ENCODE data around the gene DACH2. TPM values are rescaled to one million over a fixed set of nuclear protein-coding genes. Genes with fewer than 3 reads are reported as not detected.

The DACH2 gene
- polyA plus RNA-seq, 1 of the 3 experiments (the other 2 are of a cell fraction), result not detected

DNA sequence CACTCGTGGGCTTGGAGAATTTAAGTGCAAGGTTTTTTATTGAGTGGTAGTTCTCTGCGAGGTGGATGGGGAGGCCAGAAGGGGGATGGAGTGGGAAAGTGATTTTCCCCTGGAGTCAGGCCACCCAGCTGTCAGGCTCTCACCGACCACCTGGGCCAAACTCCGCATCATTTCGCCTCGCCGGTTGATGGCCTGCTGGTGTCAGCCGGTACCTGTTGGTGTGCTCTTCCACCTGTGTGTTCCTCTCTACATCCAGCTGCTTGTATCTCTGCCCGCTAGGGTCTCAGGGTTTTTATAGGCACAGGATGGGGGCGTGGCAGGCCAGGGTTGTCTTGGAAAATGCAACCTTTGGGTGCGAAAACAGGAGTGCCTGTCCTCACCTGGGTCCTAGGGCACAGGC, 200.9 kb downstream of the DACH2 start:
- Histone ChIP-seq H3K79me2 (ENCODE audit: insufficient read depth) (no peaks in the 10 kb centered on the region), H3F3A (replicated peaks; ENCODE audit: insufficient read depth) (no peaks in the 10 kb centered on the region), H3K27ac (ENCODE audit: low read depth in 2 of 2, low read length in 1 of 2) (no peak overlapping the region), H3K4me3 (ENCODE audit: low read depth in 2 of 2, low read length in 1 of 2) (no peak overlapping the region), H4K20me1 (ENCODE audit: insufficient read depth) (no peaks in the 10 kb centered on the region), H3K4me1 (ENCODE audit: control insufficient read depth in 1 of 2, insufficient read depth in 2 of 2, low read depth in 1 of 2, low read length in 1 of 2) (no peaks in the 10 kb centered on the region), H2AFZ (ENCODE audit: low read depth) (no peak overlapping the region), H3K4me2 (no peak overlapping the region), H3K36me3 (replicated peaks in 1 of 2; ENCODE audit: control insufficient read depth in 1 of 2, insufficient read depth in 2 of 2, low read length in 1 of 2) (no peaks in the 10 kb centered on the region), H3K9me3 (no peaks in the 10 kb centered on the region), H3K27me3 (ENCODE audit: insufficient read depth) (no peaks in the 10 kb centered on the region; the same call in 1 of the 2 replicates), H3K9ac (no peak overlapping the region), H3K9me2 (no peaks in the 10 kb centered on the region)
- CTCF ChIA-PET, result interaction anchor here (1.2 kb wide), 1 partner anchor 18 kb away, joined by 3 read pairs; no protein-coding TSS in a partner anchor
- no peak for DNase-seq
- TF ChIP-seq FOXM1 (IDR thresholded peaks at IDR 0.05; ENCODE audit: low read depth) (no peak), ELF1 (IDR thresholded peaks at IDR 0.05) (no peak), TEAD4 (IDR thresholded peaks at IDR 0.05; ENCODE audit: borderline replicate concordance, insufficient read depth) (no peak), SIN3A (IDR thresholded peaks at IDR 0.05; ENCODE audit: borderline replicate concordance, low read depth, low read length) (no peak)
- TF ChIP-seq, protein P1, sequence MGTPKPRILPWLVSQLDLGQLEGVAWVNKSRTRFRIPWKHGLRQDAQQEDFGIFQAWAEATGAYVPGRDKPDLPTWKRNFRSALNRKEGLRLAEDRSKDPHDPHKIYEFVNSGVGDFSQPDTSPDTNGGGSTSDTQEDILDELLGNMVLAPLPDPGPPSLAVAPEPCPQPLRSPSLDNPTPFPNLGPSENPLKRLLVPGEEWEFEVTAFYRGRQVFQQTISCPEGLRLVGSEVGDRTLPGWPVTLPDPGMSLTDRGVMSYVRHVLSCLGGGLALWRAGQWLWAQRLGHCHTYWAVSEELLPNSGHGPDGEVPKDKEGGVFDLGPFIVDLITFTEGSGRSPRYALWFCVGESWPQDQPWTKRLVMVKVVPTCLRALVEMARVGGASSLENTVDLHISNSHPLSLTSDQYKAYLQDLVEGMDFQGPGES (IDR thresholded peaks at IDR 0.05; ENCODE audit: low read depth, low read length), result no peak
- TF ChIP-seq, protein P2, sequence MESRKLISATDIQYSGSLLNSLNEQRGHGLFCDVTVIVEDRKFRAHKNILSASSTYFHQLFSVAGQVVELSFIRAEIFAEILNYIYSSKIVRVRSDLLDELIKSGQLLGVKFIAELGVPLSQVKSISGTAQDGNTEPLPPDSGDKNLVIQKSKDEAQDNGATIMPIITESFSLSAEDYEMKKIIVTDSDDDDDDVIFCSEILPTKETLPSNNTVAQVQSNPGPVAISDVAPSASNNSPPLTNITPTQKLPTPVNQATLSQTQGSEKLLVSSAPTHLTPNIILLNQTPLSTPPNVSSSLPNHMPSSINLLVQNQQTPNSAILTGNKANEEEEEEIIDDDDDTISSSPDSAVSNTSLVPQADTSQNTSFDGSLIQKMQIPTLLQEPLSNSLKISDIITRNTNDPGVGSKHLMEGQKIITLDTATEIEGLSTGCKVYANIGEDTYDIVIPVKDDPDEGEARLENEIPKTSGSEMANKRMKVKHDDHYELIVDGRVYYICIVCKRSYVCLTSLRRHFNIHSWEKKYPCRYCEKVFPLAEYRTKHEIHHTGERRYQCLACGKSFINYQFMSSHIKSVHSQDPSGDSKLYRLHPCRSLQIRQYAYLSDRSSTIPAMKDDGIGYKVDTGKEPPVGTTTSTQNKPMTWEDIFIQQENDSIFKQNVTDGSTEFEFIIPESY (IDR thresholded peaks at IDR 0.05; ENCODE audit: borderline replicate concordance, low read depth), result no peak
- TF ChIP-seq, protein P3, sequence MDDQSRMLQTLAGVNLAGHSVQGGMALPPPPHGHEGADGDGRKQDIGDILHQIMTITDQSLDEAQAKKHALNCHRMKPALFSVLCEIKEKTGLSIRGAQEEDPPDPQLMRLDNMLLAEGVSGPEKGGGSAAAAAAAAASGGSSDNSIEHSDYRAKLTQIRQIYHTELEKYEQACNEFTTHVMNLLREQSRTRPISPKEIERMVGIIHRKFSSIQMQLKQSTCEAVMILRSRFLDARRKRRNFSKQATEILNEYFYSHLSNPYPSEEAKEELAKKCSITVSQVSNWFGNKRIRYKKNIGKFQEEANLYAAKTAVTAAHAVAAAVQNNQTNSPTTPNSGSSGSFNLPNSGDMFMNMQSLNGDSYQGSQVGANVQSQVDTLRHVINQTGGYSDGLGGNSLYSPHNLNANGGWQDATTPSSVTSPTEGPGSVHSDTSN (IDR thresholded peaks at IDR 0.05), result no peak
- 43% methylated on average over 11 of the region's 11 CpGs for WGBS (ENCODE audit: low lambda C conversion rate)
- POLR2A ChIA-PET, result no interaction called here

DNA sequence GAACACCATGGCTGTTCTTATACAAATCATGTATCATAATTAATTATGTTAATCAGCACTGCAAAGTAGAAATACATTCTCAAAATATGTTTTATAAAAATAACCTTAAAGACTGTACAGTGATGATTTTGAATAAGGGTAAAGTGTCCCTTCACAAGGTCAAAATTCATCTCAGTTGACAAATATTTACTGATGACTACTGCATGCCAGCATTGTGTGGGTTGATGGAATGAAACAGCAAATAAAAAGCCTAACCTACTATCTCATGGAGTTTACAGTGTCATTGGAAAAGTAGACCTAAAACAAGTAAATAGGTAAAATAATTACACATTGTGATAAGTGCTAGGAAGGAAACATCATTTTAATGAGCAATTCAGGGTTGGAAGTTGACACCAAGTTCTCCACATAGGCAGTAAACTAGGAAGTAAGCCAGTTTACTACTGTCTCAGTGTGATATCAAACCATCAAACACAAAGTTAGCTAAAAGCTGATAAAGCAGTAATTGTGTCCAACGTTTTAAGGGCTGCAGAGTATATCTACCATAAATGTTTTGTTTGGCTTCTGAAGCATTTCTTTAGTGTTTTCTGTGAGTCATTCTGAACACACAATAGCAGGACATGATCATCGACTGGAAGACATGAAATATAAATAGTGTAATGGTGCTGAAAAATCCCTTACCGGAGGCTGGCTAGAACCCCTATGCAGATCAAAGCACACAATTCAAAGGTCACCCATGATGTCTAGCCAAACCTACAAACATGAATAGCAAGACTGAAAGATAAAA, 221.8 kb downstream of the DACH2 start:
- no peaks in the 10 kb centered on the region for H3K4me1 ChIP-seq (ENCODE audit: control insufficient read depth in 1 of 2, insufficient read depth in 2 of 2, low read depth in 1 of 2, low read length in 1 of 2)

More for the DNA sequence above, 221.8 kb downstream of the DACH2 start:
- POLR2A ChIA-PET, result no interaction called here
- H3F3A ChIP-seq (replicated peaks; ENCODE audit: insufficient read depth), result no peaks in the 10 kb centered on the region
- H4K20me1 ChIP-seq (ENCODE audit: insufficient read depth), result no peaks in the 10 kb centered on the region
- H3K4me2 ChIP-seq, result no peak overlapping the region
- H3K27me3 ChIP-seq (ENCODE audit: insufficient read depth), result no peaks in the 10 kb centered on the region
- WGBS (ENCODE audit: low lambda C conversion rate), result 5% methylated on average over 3 of the region's 3 CpGs
- H3K27ac ChIP-seq (ENCODE audit: low read depth in 2 of 2, low read length in 1 of 2), result no peak overlapping the region
- H3K9ac ChIP-seq, result no peak overlapping the region
- H3K9me3 ChIP-seq, result no peaks in the 10 kb centered on the region
- H3K36me3 ChIP-seq (replicated peaks in 1 of 2; ENCODE audit: control insufficient read depth in 1 of 2, insufficient read depth in 2 of 2, low read length in 1 of 2), result no peaks in the 10 kb centered on the region
- no peak overlapping the region for H2AFZ ChIP-seq (ENCODE audit: low read depth)
- TF ChIP-seq JUND (IDR thresholded peaks at IDR 0.05) (no peak), MEF2A (IDR thresholded peaks at IDR 0.05; ENCODE audit: borderline replicate concordance, low read depth) (no peak), YY1 (IDR thresholded peaks at IDR 0.05; ENCODE audit: low read depth) (no peak), RAD21 (IDR thresholded peaks at IDR 0.05; ENCODE audit: low read length) (no peak), GABPA (IDR thresholded peaks at IDR 0.05; ENCODE audit: low read depth) (no peak), TEAD4 (IDR thresholded peaks at IDR 0.05; ENCODE audit: borderline replicate concordance, insufficient read depth) (no peak), GATA2 (CRISPR knock-in tag; IDR thresholded peaks at IDR 0.05) (no peak), NRF1 (IDR thresholded peaks at IDR 0.05; ENCODE audit: low read depth, low read length) (no peak), NFIC (IDR thresholded peaks at IDR 0.05; ENCODE audit: borderline replicate concordance) (no peak), POLR2AphosphoS5 (IDR thresholded peaks at IDR 0.05; ENCODE audit: low read depth, low read length) (no peak), FOXJ3 (CRISPR knock-in tag; IDR thresholded peaks at IDR 0.05) (no peak), RFX5 (IDR thresholded peaks at IDR 0.05; ENCODE audit: low read length) (no peak)
- TF ChIP-seq, protein P3 (IDR thresholded peaks at IDR 0.05), result no peak
- TF ChIP-seq, protein P4, sequence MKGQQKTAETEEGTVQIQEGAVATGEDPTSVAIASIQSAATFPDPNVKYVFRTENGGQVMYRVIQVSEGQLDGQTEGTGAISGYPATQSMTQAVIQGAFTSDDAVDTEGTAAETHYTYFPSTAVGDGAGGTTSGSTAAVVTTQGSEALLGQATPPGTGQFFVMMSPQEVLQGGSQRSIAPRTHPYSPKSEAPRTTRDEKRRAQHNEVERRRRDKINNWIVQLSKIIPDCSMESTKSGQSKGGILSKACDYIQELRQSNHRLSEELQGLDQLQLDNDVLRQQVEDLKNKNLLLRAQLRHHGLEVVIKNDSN (IDR thresholded peaks at IDR 0.05; ENCODE audit: borderline replicate concordance, low read depth), result no peak
- TF ChIP-seq, protein P5, sequence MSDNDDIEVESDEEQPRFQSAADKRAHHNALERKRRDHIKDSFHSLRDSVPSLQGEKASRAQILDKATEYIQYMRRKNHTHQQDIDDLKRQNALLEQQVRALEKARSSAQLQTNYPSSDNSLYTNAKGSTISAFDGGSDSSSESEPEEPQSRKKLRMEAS (IDR thresholded peaks at IDR 0.05; ENCODE audit: low read depth), result no peak
- no peak overlapping the region for H3K4me3 ChIP-seq (ENCODE audit: low read depth in 2 of 2, low read length in 1 of 2)
- no peaks in the 10 kb centered on the region for H3K9me2 ChIP-seq
- no peaks in the 10 kb centered on the region for H3K79me2 ChIP-seq (ENCODE audit: insufficient read depth)
- CTCF ChIA-PET, result no interaction called here
- no peak for DNase-seq
